ENCODE measurements around the gene CEP112.

- TF ChIP-seq CTCF (IDR thresholded peaks at IDR 0.05) (no peak), POLR2A (IDR thresholded peaks at IDR 0.05) (no peak), POLR2AphosphoS5 (IDR thresholded peaks at IDR 0.05) (no peak), EP300 (IDR thresholded peaks at IDR 0.05) (no peak)
These were observed 338.1 kb downstream of the CEP112 start for GRCh38 chr17:65853816-65854215.
